Lower lobe of right lung (tissue), 2 donors: Measurements from ENCODE around the gene ATXN3L. TPM values are rescaled to one million over a fixed set of nuclear protein-coding genes. Genes with fewer than 3 reads are reported as not detected.

Experiments
- ATAC-seq, 2 donors: fragments of 200-7000 bp; cut with Tn5 transposase; one replicate each; pipeline ENCODE4 v1.9.1; 2020 to 2022; ENCODE audit warnings: mild to moderate bottlenecking in 2 of 2, moderate library complexity in 2 of 2
- DNase-seq: peaks from one replicate; pipeline ENCODE4 v3.0.0-alpha.2; 2020
- H3K27ac ChIP-seq: fragments of 200-600 bp; one replicate; pipeline ENCODE4 v1.8.0; 2022
- H3K27me3 ChIP-seq: fragments of 200-600 bp; one replicate; pipeline ENCODE4 v1.8.0; 2022; ENCODE audit warnings: low read depth
- H3K36me3 ChIP-seq: fragments of 200-600 bp; one replicate; pipeline ENCODE4 v1.8.0; 2022; ENCODE audit warnings: mild to moderate bottlenecking
- H3K4me1 ChIP-seq: fragments of 200-600 bp; one replicate; pipeline ENCODE4 v1.8.0; 2022
- H3K4me3 ChIP-seq: fragments of 200-600 bp; one replicate; pipeline ENCODE4 v1.8.0; 2022; ENCODE audit warnings: mild to moderate bottlenecking
- H3K9me3 ChIP-seq: fragments of 200-600 bp; one replicate; pipeline ENCODE4 v1.8.0; 2022
- intact Hi-C: fragments of 100-400 bp; cut with DNase I; formaldehyde crosslinking; loops from one replicate; pipeline ENCODE4 v1.11.0; 2022
- total RNA-seq: library from RNA; stranded (reverse); fragmentation: NEBNext Ultra II Directional; extraction: Animal tissue kit (Norgen Biotek cat#: 25700); gene quantifications from one replicate; pipeline ENCODE4 v1.2.1, GENCODE V29; 2021
- TF ChIP-seq, protein P1 (sequence below): fragments of 200-600 bp; IDR thresholded peaks from one replicate; pipeline ENCODE4 v1.8.0; 2022; ENCODE audit warnings: antibody characterized with exemption, mild to moderate bottlenecking
- donor health status: DM: no; HTN: yes; CAD: no; lungs with severe emphysema.

The ATXN3L gene
- total RNA-seq, 1 donor from 2014 or later: not detected

DNA sequence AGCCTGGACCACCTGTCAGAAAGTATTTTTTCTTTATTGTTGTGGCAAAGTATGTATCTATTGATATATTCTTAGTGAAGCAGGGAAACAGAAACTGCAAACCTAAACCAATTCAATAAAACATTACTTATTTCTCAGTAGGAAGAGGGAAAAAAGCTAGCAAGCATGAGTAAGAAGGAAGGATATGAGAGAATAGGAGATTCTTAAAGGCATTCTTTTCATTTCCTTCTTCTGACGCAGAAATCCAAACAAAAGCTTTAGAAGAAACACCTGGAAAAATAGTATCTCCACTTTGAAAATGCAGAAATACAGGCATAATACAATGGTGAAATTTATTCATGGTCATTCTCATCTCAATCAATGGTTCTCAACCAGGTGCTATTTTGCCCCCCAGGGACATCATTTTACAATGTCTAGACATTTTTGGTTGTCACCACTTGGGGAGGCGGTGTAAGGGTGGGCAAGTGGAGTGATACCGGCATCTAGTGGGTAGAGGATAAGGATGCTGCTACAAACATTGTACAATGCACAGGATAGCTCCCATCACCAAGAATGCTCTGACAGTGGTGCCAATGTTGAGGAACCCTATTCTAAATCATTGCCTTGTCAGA lies 21.7 kb upstream of the ATXN3L start:
- intact Hi-C loops: no loop called here
- H3K36me3 ChIP-seq: no peaks in the 10 kb centered on the region
- H3K4me1 ChIP-seq: no peaks in the 10 kb centered on the region
- H3K27ac ChIP-seq: no peak overlapping the region
- ATAC-seq: no peak
- no peak for DNase-seq
- TF ChIP-seq, protein P1, sequence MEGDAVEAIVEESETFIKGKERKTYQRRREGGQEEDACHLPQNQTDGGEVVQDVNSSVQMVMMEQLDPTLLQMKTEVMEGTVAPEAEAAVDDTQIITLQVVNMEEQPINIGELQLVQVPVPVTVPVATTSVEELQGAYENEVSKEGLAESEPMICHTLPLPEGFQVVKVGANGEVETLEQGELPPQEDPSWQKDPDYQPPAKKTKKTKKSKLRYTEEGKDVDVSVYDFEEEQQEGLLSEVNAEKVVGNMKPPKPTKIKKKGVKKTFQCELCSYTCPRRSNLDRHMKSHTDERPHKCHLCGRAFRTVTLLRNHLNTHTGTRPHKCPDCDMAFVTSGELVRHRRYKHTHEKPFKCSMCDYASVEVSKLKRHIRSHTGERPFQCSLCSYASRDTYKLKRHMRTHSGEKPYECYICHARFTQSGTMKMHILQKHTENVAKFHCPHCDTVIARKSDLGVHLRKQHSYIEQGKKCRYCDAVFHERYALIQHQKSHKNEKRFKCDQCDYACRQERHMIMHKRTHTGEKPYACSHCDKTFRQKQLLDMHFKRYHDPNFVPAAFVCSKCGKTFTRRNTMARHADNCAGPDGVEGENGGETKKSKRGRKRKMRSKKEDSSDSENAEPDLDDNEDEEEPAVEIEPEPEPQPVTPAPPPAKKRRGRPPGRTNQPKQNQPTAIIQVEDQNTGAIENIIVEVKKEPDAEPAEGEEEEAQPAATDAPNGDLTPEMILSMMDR: no peak
- H3K27me3 ChIP-seq: no peaks in the 10 kb centered on the region
- no peaks in the 10 kb centered on the region for H3K9me3 ChIP-seq
- no peak overlapping the region for H3K4me3 ChIP-seq

DNA sequence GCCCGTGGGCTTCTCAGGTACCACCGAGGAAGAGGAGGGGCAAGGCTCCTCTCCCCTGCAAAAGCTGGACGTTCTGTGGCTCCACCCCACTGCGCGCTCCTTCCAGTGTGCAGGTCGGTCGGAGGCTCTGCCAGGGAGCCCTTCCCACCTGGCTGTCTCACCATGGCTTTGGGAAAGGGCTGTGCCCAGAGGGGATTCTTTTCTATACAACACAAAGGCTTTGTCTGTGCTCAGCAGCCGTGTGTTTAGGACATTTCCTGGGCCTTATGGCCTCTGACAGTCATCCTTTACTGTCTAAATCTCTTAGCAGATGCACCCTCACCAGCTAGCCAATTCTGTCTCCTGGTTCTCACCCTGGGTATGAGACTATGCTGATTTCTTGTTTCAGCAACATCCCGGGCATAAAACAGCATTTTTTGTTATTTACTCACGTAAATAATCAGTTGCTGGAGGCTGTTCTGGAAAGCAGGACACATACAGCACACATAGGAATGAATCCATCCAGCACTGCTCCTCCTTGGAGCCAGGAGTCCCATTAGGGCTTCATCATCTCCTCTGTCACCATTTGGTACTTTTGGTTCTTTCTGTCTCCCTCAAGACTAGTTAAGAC lies 20.4 kb upstream of the ATXN3L start:
- H3K4me3 ChIP-seq: no peak overlapping the region
- ATAC-seq: no peak
- no peaks in the 10 kb centered on the region for H3K9me3 ChIP-seq
- no peaks in the 10 kb centered on the region for H3K27me3 ChIP-seq
- no peaks in the 10 kb centered on the region for H3K36me3 ChIP-seq
- no peak for DNase-seq
- TF ChIP-seq, protein P1: no peak
- no peaks in the 10 kb centered on the region for H3K4me1 ChIP-seq
- intact Hi-C loops: no loop called here
- no peak overlapping the region for H3K27ac ChIP-seq

DNA sequence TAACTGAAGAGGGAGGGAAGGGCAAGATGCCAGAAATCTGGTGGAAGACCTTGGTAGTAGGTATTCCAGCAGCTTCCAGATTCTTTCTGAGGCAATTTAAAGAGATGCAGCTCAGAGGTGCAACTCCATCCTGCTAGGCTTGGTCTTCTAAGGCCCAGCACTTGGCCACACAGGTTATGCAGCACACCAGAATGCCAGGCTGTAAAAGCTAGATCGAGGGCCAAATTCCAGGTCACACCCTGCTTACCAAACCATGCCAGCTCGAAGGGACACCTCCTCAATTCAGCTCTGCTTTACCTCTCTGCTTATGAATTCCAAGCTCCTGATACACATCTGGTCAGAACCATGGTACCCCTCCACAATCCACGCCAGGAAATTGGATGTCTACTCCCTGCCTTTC lies 19.8 kb upstream of the ATXN3L start:
- H3K27ac ChIP-seq: no peak overlapping the region
- H3K4me1 ChIP-seq: no peaks in the 10 kb centered on the region
- DNase-seq: no peak
- ATAC-seq: no peak
- H3K27me3 ChIP-seq: no peaks in the 10 kb centered on the region
- intact Hi-C loops: no loop called here
- H3K36me3 ChIP-seq: no peaks in the 10 kb centered on the region
- no peak overlapping the region for H3K4me3 ChIP-seq
- no peaks in the 10 kb centered on the region for H3K9me3 ChIP-seq
- TF ChIP-seq, protein P1: no peak

DNA sequence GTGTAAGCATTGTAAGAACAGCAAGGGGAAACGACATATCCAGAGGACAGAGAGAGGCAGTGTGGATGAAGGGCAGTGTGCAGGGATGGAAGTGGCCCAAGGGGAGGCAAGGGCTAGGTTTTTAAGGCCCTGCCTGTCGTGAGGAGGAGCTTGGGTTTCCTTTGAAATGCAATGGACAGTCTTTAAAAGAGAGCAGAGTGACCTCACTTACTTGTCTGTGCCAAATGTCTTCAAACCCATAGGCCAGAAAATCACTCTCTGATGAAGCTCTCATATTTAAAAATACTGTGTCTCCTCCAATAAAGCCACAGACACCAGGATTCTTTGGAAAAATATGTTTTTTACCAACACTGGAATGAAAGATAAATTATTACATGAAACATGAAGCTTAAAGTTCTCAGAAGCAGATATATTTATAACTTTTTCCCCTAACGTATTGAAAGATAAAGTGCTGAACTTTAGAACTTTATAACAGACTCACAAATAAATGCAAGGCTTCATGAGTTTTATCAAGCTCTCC lies 19.2 kb upstream of the ATXN3L start:
- Histone ChIP-seq H3K4me3 (no peak overlapping the region), H3K27me3 (no peaks in the 10 kb centered on the region), H3K27ac (no peak overlapping the region), H3K9me3 (no peaks in the 10 kb centered on the region), H3K36me3 (no peaks in the 10 kb centered on the region), H3K4me1 (no peaks in the 10 kb centered on the region)
- TF ChIP-seq, protein P1: no peak
- intact Hi-C loops: no loop called here
- DNase-seq: no peak
- no peak for ATAC-seq

DNA sequence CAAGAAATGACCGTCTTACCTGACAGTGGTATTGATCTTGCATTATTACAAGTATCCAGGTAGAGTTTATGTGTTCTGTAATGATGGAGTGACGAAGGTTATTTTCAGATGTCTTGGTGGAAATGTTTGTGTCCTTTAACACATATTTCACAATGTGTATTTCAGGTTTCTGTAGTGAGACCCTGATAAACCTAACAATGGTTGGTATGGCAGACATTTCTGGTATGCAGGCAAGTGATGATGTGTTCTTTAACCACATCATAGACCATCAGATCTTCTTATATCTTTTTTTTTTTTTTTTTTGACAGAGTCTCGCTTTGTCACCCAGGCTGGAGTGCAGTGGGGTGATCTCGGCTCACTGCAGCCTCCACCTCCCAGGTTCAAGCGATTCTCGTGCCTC lies 14.6 kb upstream of the ATXN3L start:
- Histone ChIP-seq H3K4me1 (no peaks in the 10 kb centered on the region), H3K4me3 (no peak overlapping the region), H3K9me3 (no peaks in the 10 kb centered on the region), H3K36me3 (no peaks in the 10 kb centered on the region), H3K27me3 (no peaks in the 10 kb centered on the region), H3K27ac (no peak overlapping the region)
- ATAC-seq: no peak
- intact Hi-C loops: no loop called here
- TF ChIP-seq, protein P1: no peak
- DNase-seq: no peak
